ENCODE measurements around the gene PKD1L1. TPM values are rescaled to one million over a fixed set of nuclear protein-coding genes. Genes with fewer than 3 reads are reported as not detected.
"Not testable (repeated sequence)": the region's sequence is repeated elsewhere in the genome, so short reads cannot be mapped to it uniquely, and the experiment has no call there.

The PKD1L1 gene
- total RNA-seq, 2 donors from 2014 or later = 0.77 to 0.83 TPM

DNA sequence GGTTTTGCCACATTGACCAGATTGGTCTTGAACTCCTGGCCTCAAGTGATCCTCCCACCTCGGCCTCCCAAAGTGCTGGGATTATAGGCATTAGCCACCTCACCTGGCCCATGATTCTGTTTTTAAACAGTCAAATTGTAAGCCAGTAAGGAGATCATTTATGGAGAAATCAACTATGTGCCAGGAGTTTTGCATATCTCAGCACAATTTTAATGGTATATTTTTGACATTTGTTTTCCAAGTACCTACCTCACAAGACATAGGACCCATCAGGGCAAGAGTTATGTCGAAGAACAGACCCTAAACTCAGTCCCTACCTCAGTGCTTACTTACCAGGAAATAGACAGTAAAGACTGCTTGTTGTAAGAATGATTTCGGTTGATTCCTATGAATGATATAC is 193.0 kb downstream of the PKD1L1 start:
- ATAC-seq = no peak
- no peak for DNase-seq
- H3K4me1 Mint-ChIP-seq = no peaks in the 10 kb centered on the region
- H3K27ac Mint-ChIP-seq = no peak overlapping the region
- no peaks in the 10 kb centered on the region for H3K27me3 Mint-ChIP-seq
- no peak overlapping the region for H3K4me3 Mint-ChIP-seq
- no peaks in the 10 kb centered on the region for H3K36me3 Mint-ChIP-seq (ENCODE audit: low read depth)
- no peaks in the 10 kb centered on the region for H3K9me3 ChIP-seq (ENCODE audit: control insufficient read depth, low read length, poor library complexity, severe bottlenecking)

DNA sequence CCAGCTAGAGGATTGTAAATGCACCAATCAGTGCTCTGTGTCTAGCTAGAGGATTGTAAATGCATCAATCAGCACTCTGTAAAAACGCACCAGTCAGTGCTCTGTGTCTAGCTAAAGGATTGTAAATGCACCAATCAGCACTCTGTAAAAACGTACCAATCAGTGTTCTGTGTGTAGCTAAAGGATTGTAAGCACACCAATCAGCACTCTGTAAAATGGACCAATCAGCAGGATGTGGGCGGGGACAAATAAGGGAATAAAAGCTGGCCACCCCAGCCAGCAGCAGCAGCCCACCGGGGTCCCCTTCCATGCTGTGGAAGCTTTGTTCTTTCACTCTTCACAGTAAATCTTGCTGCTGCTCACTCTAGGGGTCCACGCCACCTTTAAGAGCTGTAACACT is 196.5 kb downstream of the PKD1L1 start:
- not testable (repeated sequence) for ATAC-seq; H3K4me3 Mint-ChIP-seq; H3K36me3 Mint-ChIP-seq (ENCODE audit: low read depth); H3K4me1 Mint-ChIP-seq; H3K27me3 Mint-ChIP-seq; H3K9me3 ChIP-seq (ENCODE audit: control insufficient read depth, low read length, poor library complexity, severe bottlenecking); DNase-seq; H3K27ac Mint-ChIP-seq

DNA sequence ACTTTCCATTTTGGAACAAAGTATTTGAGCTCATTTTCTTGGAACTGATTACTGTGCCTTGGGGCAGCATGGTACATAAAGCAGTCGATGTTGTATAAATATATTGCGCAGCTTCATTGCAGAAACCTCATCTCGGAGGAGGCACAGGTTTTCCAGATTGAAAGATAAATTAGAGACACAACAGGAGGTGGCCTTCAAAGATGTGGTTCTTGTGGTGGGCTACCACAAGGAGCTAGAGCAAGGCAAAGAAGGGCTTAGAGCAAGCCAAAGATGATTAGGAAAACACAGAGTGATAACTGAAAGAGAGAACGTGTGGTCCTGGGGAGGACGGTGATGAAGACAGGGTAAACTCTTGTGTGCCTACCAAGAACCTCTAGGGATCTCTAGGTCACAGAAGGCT is 197.2 kb downstream of the PKD1L1 start:
- H3K27me3 Mint-ChIP-seq = no peaks in the 10 kb centered on the region

DNA sequence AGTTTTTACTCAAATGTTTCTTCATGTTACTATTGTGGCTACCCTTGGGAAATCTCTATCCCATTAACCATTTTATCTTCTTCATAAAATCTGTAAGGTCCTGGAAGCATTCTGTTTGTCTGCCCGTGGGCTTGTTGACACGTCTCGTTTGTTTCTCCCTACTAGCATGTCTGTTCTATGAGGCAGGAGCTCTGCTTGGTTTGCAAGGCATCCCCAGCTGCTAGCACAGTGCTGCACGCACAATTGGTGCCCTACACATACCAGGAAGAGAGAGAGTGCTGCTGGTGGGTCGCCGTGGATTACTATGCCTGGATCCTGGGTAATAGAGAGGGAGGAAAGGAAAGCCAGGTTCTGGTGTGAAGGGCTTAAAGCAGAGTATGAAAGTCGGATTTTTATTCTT is 200.2 kb downstream of the PKD1L1 start:
- no peak for DNase-seq
- Mint-ChIP-seq H3K27ac (no peak overlapping the region), H3K4me1 (no peaks in the 10 kb centered on the region), H3K27me3 (peaks cover 5% of the 10 kb centered on the region), H3K4me3 (no peak overlapping the region), H3K36me3 (ENCODE audit: low read depth) (no peaks in the 10 kb centered on the region)
- ATAC-seq = no peak
- H3K9me3 ChIP-seq (ENCODE audit: control insufficient read depth, low read length, poor library complexity, severe bottlenecking) = no peaks in the 10 kb centered on the region

More for the DNA sequence above, 197.2 kb downstream of the PKD1L1 start:
- ATAC-seq (no peak), DNase-seq (no peak)
- H3K36me3 Mint-ChIP-seq (ENCODE audit: low read depth) = no peaks in the 10 kb centered on the region
- H3K4me3 Mint-ChIP-seq = no peak overlapping the region
- H3K27ac Mint-ChIP-seq = no peak overlapping the region
- no peaks in the 10 kb centered on the region for H3K4me1 Mint-ChIP-seq
- no peaks in the 10 kb centered on the region for H3K9me3 ChIP-seq (ENCODE audit: control insufficient read depth, low read length, poor library complexity, severe bottlenecking)

DNA sequence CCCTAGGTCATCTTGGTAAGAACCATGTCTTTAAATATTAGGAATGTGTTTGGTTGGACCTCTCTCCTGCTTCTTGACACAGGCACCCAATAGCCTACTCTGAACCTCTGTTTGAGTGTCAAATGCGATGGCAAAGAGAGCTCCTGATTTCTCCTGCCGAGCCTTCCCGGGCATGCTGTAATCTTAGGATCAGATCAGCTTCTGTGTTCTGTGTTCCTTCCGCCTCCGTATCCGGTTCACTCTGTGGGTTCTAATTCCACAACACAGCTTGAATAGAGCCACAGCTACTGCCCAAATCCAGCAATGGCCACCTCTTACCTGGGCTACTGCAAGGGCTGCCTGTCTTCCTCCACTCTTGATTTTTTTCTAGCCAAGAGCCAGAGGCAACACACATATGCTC is 201.1 kb downstream of the PKD1L1 start:
- peaks cover 5% of the 10 kb centered on the region for H3K27me3 Mint-ChIP-seq
- H3K4me1 Mint-ChIP-seq = no peaks in the 10 kb centered on the region
- H3K9me3 ChIP-seq (ENCODE audit: control insufficient read depth, low read length, poor library complexity, severe bottlenecking) = no peaks in the 10 kb centered on the region
- ATAC-seq = no peak
- DNase-seq = no peak
- no peak overlapping the region for H3K27ac Mint-ChIP-seq
- no peak overlapping the region for H3K4me3 Mint-ChIP-seq
- no peaks in the 10 kb centered on the region for H3K36me3 Mint-ChIP-seq (ENCODE audit: low read depth)

DNA sequence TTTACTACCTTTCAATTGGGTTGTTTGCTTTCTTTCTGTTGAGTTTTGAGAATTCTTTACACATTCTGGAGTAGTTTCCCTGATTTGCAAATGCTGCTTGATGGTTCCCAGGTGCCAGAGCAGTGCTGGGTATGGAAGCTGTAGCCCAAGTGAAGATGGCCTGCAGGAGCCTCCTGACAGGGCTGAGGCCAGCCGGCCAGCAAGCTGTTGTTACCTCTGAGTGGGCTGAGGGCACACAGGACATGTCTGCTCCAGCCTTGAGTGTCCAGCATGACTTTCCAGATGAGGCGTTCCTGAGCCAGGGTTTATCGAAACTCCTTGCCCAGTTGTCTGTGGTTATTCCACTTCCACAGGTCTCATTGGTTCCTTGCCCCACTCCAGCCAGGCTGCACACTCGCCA is 201.8 kb downstream of the PKD1L1 start:
- H3K36me3 Mint-ChIP-seq (ENCODE audit: low read depth) = no peaks in the 10 kb centered on the region

DNA sequence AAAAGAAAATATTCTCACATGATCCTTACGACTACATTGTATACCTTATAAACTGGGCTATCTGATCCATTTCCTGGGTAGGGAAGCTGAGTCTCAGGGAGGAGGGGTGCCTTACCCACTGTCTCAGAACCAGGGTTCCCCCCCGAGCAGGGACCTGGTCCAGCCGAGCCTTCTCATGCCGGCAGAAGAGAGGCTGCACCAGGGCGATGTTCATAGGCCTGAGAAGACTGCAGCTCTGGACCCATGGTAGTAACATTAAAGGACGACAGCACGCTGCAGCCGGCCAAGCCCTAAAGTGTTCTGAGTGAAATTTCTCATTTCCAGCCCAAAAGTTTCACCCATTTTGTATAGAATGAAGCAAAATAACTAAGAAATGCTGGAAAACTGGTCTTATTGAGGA is 203.4 kb downstream of the PKD1L1 start:
- Mint-ChIP-seq H3K27ac (no peak overlapping the region), H3K4me1 (no peaks in the 10 kb centered on the region), H3K4me3 (no peak overlapping the region), H3K27me3 (peaks cover 5% of the 10 kb centered on the region), H3K36me3 (ENCODE audit: low read depth) (no peaks in the 10 kb centered on the region)
- no peak for ATAC-seq
- DNase-seq = no peak
- H3K9me3 ChIP-seq (ENCODE audit: control insufficient read depth, low read length, poor library complexity, severe bottlenecking) = no peaks in the 10 kb centered on the region

More for the DNA sequence above, 201.8 kb downstream of the PKD1L1 start:
- no peak for ATAC-seq
- H3K27me3 Mint-ChIP-seq = peaks cover 5% of the 10 kb centered on the region
- H3K9me3 ChIP-seq (ENCODE audit: control insufficient read depth, low read length, poor library complexity, severe bottlenecking) = no peaks in the 10 kb centered on the region
- H3K4me1 Mint-ChIP-seq = no peaks in the 10 kb centered on the region
- no peak overlapping the region for H3K4me3 Mint-ChIP-seq
- DNase-seq = no peak
- H3K27ac Mint-ChIP-seq = no peak overlapping the region

DNA sequence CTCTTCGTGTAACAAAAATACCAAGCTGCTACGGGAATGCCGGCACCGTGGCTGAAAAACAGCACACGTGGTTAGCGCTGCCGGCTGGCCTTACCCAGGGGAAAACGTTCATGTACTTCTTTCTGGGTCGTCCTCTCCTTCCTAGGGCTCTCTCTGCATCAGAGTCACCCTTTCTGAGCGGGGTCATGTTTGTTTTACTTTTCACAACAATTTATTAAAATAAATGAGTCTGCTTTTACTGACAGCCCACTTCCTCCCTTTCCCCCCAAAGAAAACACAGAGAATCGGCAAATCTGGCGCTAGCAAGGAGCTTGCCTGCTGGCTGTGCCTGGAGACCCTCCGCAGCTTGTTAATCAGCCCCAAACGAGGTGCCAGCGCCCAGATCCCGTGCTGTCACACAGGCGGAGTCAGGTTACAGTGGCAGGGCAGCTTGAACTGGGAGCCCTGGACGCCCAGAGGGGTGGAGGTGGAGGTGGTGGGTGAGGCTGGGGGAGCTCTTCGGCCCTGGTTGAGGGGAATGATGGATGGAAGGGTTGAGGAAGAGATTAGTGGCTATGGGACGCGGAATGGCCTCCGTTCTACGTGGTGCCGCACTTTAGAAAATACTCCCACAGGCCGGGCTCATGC is 204.2 kb downstream of the PKD1L1 start:
- Mint-ChIP-seq H3K4me3 (no peak overlapping the region), H3K36me3 (ENCODE audit: low read depth) (peaks cover under 1% of the 10 kb centered on the region), H3K27ac (no peak overlapping the region), H3K4me1 (no peaks in the 10 kb centered on the region), H3K27me3 (peaks cover 9% of the 10 kb centered on the region)
- no peak for ATAC-seq
- H3K9me3 ChIP-seq (ENCODE audit: control insufficient read depth, low read length, poor library complexity, severe bottlenecking) = no peaks in the 10 kb centered on the region
- DNase-seq = no peak

DNA sequence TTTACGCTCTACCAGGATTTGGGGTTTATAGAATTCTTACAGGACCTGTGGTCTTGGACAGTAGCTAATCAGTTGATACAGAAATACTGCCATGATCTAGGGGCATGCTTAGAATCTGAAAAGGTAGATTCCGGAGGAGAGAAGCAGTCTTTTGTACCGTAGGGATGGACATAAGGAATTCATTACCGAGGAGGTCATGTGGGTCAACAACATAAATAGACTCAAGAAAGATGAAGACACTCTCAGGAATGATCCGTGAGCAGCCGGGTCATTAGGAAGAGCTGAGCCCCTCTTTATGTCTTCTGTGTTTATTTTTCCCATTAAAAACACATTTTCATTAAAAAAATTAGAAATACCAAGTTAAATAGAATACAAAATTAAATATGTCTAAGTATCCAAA is 206.3 kb downstream of the PKD1L1 start:
- DNase-seq = no peak
- no peak for ATAC-seq
- Mint-ChIP-seq H3K36me3 (ENCODE audit: low read depth) (peaks cover 2% of the 10 kb centered on the region), H3K4me3 (no peak overlapping the region), H3K27ac (no peak overlapping the region), H3K27me3 (peaks cover 14% of the 10 kb centered on the region), H3K4me1 (no peaks in the 10 kb centered on the region)
- no peaks in the 10 kb centered on the region for H3K9me3 ChIP-seq (ENCODE audit: control insufficient read depth, low read length, poor library complexity, severe bottlenecking)

DNA sequence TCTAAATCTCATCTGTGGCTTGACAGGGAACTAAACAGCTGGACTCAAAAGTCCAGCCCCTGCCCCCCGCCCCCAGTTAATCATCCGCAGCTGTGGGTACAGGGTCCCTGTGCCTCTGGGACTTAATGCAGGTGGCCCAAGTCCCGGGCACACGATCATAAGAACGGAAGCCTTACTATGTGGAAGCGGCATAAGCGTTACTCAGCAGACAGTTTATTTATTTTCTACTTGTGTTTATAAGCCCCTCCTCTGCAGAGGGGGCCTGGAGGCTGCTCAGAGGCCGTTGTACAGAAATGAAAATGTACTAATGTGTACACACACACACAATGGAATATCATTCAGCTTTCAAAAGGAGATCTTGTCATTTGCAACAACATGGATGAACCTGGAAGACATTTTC is 208.4 kb downstream of the PKD1L1 start:
- Mint-ChIP-seq H3K4me1 (no peaks in the 10 kb centered on the region), H3K4me3 (no peak overlapping the region), H3K27me3 (peaks cover 14% of the 10 kb centered on the region), H3K27ac (no peak overlapping the region), H3K36me3 (ENCODE audit: low read depth) (peaks cover 2% of the 10 kb centered on the region)
- ATAC-seq (no peak), DNase-seq (no peak)
- H3K9me3 ChIP-seq (ENCODE audit: control insufficient read depth, low read length, poor library complexity, severe bottlenecking) = no peaks in the 10 kb centered on the region

DNA sequence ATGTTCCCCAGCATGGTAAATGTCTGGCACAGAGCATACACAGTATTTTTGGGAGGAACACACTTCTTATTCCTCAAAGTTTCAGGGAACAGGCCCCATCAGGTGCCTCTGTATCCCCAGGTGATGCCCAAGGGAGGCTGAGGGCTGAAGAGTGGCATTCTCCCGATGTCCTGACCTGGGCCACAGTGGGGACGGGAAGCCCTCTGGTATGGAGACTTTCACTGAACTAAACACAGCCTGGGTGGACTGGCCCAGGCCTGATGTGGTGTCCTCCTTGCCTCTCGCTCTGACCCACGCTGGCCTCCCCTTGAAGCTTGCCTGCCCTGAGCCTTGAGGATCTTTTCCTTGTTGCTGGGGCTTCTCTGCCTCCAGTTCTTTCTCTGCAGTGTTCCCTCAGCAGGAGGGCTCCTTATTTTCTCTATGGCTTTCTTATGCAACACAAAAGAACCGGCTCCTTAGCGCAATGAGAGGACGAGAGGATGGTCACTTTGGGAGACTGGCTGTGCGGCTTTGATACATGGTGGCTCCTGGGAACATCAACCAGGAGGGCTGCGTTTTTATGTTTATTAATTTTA is 208.9 kb downstream of the PKD1L1 start:
- no peaks in the 10 kb centered on the region for H3K9me3 ChIP-seq (ENCODE audit: control insufficient read depth, low read length, poor library complexity, severe bottlenecking)
- peaks cover 2% of the 10 kb centered on the region for H3K36me3 Mint-ChIP-seq (ENCODE audit: low read depth)
- ATAC-seq = no peak
- DNase-seq = no peak
- H3K4me1 Mint-ChIP-seq = no peaks in the 10 kb centered on the region
- peaks cover 14% of the 10 kb centered on the region for H3K27me3 Mint-ChIP-seq
- H3K27ac Mint-ChIP-seq = no peak overlapping the region
- no peak overlapping the region for H3K4me3 Mint-ChIP-seq

DNA sequence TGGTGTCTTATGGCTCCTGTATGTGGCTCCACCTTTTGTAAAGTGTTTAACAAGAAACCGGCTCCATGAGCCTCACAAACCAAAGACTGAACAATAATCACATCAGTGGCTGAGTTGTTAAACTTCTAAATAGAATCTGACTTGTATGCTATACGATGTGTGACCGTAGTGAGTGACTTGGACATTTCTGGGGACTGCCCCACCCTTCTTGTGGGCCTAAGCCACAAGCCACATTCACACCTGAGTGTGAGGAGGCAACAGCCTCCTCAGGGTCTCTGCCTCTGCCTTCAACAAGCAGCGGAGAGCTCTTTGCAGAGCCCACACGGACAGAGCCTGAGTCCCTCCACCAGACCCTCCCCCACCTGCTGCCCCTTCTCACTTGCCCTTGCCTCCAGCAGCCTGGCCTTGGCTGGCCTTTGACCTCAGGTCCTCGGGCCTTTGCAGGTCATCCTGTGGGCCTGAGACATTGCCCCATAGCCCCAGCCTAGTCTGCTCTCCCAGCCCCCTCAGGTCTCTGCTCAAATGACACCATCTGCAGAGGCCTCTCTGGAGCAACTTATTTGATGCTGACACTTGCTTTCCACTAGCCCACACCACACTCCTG is 209.6 kb downstream of the PKD1L1 start:
- Mint-ChIP-seq H3K4me3 (no peak overlapping the region), H3K36me3 (ENCODE audit: low read depth) (peaks cover 2% of the 10 kb centered on the region), H3K4me1 (no peaks in the 10 kb centered on the region), H3K27me3 (peaks cover 9% of the 10 kb centered on the region), H3K27ac (no peak overlapping the region)
- no peaks in the 10 kb centered on the region for H3K9me3 ChIP-seq (ENCODE audit: control insufficient read depth, low read length, poor library complexity, severe bottlenecking)
- DNase-seq (no peak), ATAC-seq (no peak)

DNA sequence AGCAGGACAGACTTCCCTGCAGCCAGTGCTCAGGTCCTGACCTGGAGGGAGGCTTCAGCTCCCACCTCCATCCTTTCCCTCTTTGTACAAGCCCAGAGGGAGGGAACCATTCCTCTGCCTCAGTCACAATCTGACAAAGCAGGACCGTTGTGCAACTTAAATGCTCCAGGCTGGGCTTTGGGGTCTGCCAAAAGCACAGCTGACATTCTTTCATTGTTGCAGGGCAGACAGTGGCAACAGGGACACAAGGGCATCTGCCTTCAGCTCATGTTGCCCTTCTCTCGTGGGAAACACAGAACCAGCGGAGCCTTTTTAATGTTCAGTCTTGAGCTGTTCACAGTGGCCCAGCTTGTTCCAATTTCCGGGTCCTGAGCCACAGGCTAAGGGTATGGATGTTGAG is 210.7 kb downstream of the PKD1L1 start:
- no peak for ATAC-seq
- H3K27me3 Mint-ChIP-seq = peaks cover 11% of the 10 kb centered on the region
- peaks cover 2% of the 10 kb centered on the region for H3K36me3 Mint-ChIP-seq (ENCODE audit: low read depth)
- H3K4me1 Mint-ChIP-seq = no peaks in the 10 kb centered on the region
- no peak for DNase-seq
- no peak overlapping the region for H3K4me3 Mint-ChIP-seq
- no peaks in the 10 kb centered on the region for H3K9me3 ChIP-seq (ENCODE audit: control insufficient read depth, low read length, poor library complexity, severe bottlenecking)
- no peak overlapping the region for H3K27ac Mint-ChIP-seq

All from T-helper 17 cell (primary cell).